Activated CD8-positive, alpha-beta memory T cell treated with anti-CD3 and anti-CD28 coated beads, Interleukin-2, amount 50 U/mL, for 1 hour (primary cell): ENCODE data around the gene OXSR1.
"Not testable (repeated sequence)": the region's sequence is repeated elsewhere in the genome, so short reads cannot be mapped to it uniquely, and the experiment has no call there.

Source experiments
- DNase-seq: peaks from one replicate; pipeline ENCODE4 v3.0.0-alpha.2; 2020; ENCODE audit errors: extremely low read depth

Gene OXSR1

GRCh38 chr3:38268522-38268921 is 103.2 kb downstream of the OXSR1 start:
- DNase-seq, result no peak

GRCh38 chr3:38270606-38271005 is 105.3 kb downstream of the OXSR1 start:
- no peak for DNase-seq

- no peak for DNase-seq
Measured at GRCh38 chr3:38271553-38271952, 106.2 kb downstream of the OXSR1 start.

- no peak for DNase-seq
Measured at GRCh38 chr3:38274864-38275649, 109.7 kb downstream of the OXSR1 start.

- no peak for DNase-seq
Measured at GRCh38 chr3:38275658-38276057, 110.3 kb downstream of the OXSR1 start.

GRCh38 chr3:38276081-38276916 is 111.0 kb downstream of the OXSR1 start:
- no peak for DNase-seq

GRCh38 chr3:38276917-38277630 is 111.7 kb downstream of the OXSR1 start:
- DNase-seq, result no peak

- no peak for DNase-seq
Measured at GRCh38 chr3:38278841-38279240, 113.5 kb downstream of the OXSR1 start.

GRCh38 chr3:38281895-38282686 is 116.8 kb downstream of the OXSR1 start, which contains the start of gene SLC22A14:
Gene SLC22A14 (plus strand): TSS chr3:38282294. CDS start chr3:38306027, 23,733 bp downstream.
- no peak for DNase-seq

GRCh38 chr3:38283810-38284755 is 118.7 kb downstream of the OXSR1 start:
- DNase-seq, result no peak

GRCh38 chr3:38284756-38285150 is 119.4 kb downstream of the OXSR1 start:
- no peak for DNase-seq

GRCh38 chr3:38289286-38290217 is 124.2 kb downstream of the OXSR1 start:
- DNase-seq, result not testable (repeated sequence)

- not testable (repeated sequence) for DNase-seq
Measured at GRCh38 chr3:38297053-38297452, 131.7 kb downstream of the OXSR1 start.

GRCh38 chr3:38297537-38297936 is 132.2 kb downstream of the OXSR1 start:
- no peak for DNase-seq

GRCh38 chr3:38297947-38298711 is 132.8 kb downstream of the OXSR1 start:
- no peak for DNase-seq
